ENCODE data around the gene CYP2R1.
A peak's percentile ranks its signal among the peaks of the same experiment; 100 is the strongest.

Gene CYP2R1

DNA sequence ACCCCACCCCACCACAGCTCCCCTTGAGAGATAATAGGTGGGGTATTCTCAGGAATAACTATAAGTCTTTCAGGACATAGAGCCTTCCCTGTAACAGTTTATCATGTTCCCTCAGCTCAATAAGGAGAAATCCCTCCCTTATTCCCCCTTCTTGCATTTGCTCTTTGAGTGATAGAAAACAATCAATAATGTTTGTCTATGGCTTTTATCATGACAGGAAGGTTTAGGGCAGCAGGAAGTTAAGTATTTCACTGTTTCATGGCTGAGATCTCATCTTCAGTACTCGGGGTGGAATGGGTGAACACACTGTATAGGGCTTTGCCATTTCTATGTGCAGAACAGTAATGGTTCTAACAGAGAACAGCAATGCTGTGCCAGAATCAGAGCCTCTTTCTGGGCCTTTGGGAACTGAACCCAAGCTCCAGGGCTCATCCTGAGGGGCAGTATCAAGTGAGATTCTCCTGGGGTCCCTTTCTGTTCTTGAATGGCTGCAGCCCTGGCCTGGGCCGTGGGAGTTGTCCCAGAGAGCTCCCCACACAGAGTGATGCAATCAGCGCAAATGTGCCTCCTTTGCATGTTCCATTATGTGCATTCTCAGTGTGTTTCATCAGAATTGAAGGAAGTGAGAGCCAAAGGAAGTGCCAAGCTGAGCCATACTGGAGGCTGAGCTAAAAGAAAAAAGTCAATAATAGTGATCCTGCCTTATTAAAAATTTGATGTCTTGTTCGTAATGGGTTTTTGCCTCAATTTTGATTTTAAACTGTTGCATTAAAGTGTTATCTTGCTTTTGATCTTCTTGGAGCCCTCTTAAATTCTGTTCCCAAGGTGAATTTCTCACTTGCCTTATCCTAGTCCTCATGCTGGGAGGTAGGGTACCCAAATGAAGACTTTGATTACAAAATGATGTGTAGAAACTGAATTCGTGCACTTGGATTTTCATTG lies 2.9 kb upstream of the CYP2R1 start:
- no peak for TF ChIP-seq FOXM1 (IDR thresholded peaks at IDR 0.05; ENCODE audit: borderline replicate concordance, low read depth)
- TF ChIP-seq, protein P1, sequence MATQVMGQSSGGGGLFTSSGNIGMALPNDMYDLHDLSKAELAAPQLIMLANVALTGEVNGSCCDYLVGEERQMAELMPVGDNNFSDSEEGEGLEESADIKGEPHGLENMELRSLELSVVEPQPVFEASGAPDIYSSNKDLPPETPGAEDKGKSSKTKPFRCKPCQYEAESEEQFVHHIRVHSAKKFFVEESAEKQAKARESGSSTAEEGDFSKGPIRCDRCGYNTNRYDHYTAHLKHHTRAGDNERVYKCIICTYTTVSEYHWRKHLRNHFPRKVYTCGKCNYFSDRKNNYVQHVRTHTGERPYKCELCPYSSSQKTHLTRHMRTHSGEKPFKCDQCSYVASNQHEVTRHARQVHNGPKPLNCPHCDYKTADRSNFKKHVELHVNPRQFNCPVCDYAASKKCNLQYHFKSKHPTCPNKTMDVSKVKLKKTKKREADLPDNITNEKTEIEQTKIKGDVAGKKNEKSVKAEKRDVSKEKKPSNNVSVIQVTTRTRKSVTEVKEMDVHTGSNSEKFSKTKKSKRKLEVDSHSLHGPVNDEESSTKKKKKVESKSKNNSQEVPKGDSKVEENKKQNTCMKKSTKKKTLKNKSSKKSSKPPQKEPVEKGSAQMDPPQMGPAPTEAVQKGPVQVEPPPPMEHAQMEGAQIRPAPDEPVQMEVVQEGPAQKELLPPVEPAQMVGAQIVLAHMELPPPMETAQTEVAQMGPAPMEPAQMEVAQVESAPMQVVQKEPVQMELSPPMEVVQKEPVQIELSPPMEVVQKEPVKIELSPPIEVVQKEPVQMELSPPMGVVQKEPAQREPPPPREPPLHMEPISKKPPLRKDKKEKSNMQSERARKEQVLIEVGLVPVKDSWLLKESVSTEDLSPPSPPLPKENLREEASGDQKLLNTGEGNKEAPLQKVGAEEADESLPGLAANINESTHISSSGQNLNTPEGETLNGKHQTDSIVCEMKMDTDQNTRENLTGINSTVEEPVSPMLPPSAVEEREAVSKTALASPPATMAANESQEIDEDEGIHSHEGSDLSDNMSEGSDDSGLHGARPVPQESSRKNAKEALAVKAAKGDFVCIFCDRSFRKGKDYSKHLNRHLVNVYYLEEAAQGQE (IDR thresholded peaks at IDR 0.05; ENCODE audit: low read depth): no peak
- TF ChIP-seq, protein P2, sequence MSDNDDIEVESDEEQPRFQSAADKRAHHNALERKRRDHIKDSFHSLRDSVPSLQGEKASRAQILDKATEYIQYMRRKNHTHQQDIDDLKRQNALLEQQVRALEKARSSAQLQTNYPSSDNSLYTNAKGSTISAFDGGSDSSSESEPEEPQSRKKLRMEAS (IDR thresholded peaks at IDR 0.05): no peak
- TF ChIP-seq NFIC (IDR thresholded peaks at IDR 0.05): no peak
- no peak for TF ChIP-seq EP300 (IDR thresholded peaks at IDR 0.05; ENCODE audit: borderline replicate concordance)
- TF ChIP-seq TCF12 (IDR thresholded peaks at IDR 0.05; ENCODE audit: low read depth): no peak
- TF ChIP-seq TAF1 (IDR thresholded peaks at IDR 0.05; ENCODE audit: low read depth): no peak
- TF ChIP-seq CEBPB (IDR thresholded peaks at IDR 0.05): no peak
- no peak for TF ChIP-seq TEAD4 (IDR thresholded peaks at IDR 0.05)
- TF ChIP-seq, protein P3, sequence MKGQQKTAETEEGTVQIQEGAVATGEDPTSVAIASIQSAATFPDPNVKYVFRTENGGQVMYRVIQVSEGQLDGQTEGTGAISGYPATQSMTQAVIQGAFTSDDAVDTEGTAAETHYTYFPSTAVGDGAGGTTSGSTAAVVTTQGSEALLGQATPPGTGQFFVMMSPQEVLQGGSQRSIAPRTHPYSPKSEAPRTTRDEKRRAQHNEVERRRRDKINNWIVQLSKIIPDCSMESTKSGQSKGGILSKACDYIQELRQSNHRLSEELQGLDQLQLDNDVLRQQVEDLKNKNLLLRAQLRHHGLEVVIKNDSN (IDR thresholded peaks at IDR 0.05): no peak

- no peak for TF ChIP-seq EP300 (IDR thresholded peaks at IDR 0.05; ENCODE audit: borderline replicate concordance)
- TF ChIP-seq YY1 (IDR thresholded peaks at IDR 0.05; ENCODE audit: low read depth): no peak
- TF ChIP-seq, protein P2 (IDR thresholded peaks at IDR 0.05): no peak
- TF ChIP-seq, protein P1 (IDR thresholded peaks at IDR 0.05; ENCODE audit: low read depth): no peak
- TF ChIP-seq FOXM1 (IDR thresholded peaks at IDR 0.05; ENCODE audit: borderline replicate concordance, low read depth): no peak
- TF ChIP-seq TAF1 (IDR thresholded peaks at IDR 0.05; ENCODE audit: low read depth): no peak
- TF ChIP-seq TCF12 (IDR thresholded peaks at IDR 0.05; ENCODE audit: low read depth): no peak
- no peak for TF ChIP-seq EGR1 (IDR thresholded peaks at IDR 0.05)
- no peak for TF ChIP-seq CREB1 (IDR thresholded peaks at IDR 0.05; ENCODE audit: low read depth)
- TF ChIP-seq, protein P3 (IDR thresholded peaks at IDR 0.05): no peak
Measured at GRCh38 chr11:14892577-14892976, 546 bp upstream of the CYP2R1 start.

DNA sequence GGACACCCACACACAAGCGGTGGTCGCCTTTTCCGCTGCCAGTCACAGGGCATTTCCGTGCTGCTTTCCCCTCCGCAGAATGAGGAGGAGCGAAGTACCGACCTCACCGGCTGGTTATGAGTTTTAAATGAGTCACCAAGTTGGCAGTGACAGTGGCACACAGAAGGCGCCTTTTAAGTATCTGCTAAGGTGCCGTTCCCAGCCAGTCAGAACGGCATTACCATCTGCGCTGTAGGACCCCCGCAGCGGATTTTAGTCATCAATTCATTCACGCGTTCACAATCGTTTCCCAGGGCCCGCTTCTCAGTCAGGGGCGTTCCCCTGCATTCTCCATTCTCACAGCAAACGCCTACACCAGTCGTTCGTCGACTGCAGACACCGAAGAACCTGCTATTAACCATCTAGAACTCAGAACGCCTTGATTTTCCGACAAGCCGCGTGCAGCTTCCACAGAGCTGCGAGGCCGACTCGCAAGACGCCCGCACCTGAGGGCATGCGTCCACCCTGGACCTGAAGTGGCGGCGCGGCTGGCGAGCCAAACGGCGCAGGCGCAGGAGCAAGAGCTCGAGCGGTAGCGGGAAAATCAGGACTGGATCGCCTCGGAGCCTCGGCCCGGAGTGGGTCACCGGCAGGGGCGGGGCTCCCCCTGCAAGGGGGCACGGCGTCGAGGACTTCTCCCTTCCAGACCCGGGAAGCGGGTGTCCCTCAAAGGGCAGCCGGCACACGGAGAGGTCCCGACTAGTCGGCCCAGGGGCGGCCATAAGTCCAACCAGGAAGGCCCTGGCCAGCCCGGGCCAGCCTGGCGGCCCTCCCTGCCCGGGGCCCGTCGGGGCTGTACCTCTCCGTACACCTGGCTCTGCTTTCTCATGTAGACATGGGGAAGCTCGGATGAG lies 642 bp downstream of the CYP2R1 start:
- no peak; the same call in 1 of the 2 replicates for TF ChIP-seq NFIC (IDR thresholded peaks at IDR 0.05)
- TF ChIP-seq, protein P1 (IDR thresholded peaks at IDR 0.05; ENCODE audit: low read depth): no peak
- TF ChIP-seq TEAD4 (IDR thresholded peaks at IDR 0.05): no peak; the same call in 1 of the 2 replicates
- TF ChIP-seq CREB1 (IDR thresholded peaks at IDR 0.05; ENCODE audit: low read depth): no peak
- no peak; the same call in 1 of the 2 replicates for TF ChIP-seq TAF1 (IDR thresholded peaks at IDR 0.05; ENCODE audit: low read depth)
- no peak; the same call in 1 of the 2 replicates for TF ChIP-seq EGR1 (IDR thresholded peaks at IDR 0.05)
- no peak for TF ChIP-seq CEBPB (IDR thresholded peaks at IDR 0.05)
- TF ChIP-seq RAD21 (IDR thresholded peaks at IDR 0.05; ENCODE audit: low read depth): no peak; the same call in 1 of the 2 replicates
- TF ChIP-seq, protein P2 (IDR thresholded peaks at IDR 0.05): peak; percentile 100
- TF ChIP-seq YY1 (IDR thresholded peaks at IDR 0.05; ENCODE audit: low read depth): no peak; the same call in 1 of the 2 replicates
- no peak for TF ChIP-seq ZBTB7A (IDR thresholded peaks at IDR 0.05; ENCODE audit: low read depth)
- peak; percentile 70 for TF ChIP-seq TCF12 (IDR thresholded peaks at IDR 0.05; ENCODE audit: low read depth)
- TF ChIP-seq FOXM1 (IDR thresholded peaks at IDR 0.05; ENCODE audit: borderline replicate concordance, low read depth): no peak
- TF ChIP-seq, protein P3 (IDR thresholded peaks at IDR 0.05): peak; percentile 19; the same call in 1 of the 2 replicates
- 0 out of 2 replicates have a peak, but pooled peaks have one; percentile 33 for TF ChIP-seq EP300 (IDR thresholded peaks at IDR 0.05; ENCODE audit: borderline replicate concordance)

Data from Ishikawa (cell line).